ENCODE data around the gene CDH16. TPM values are rescaled to one million over a fixed set of nuclear protein-coding genes. Genes with fewer than 3 reads are reported as not detected.

CDH16 gene
- total and polyA plus RNA-seq, 2 of the 13 experiments (the other 11 are each of a cell fraction or from before 2014, with no cell fraction given) = 2.7 to 3.9 TPM

DNA sequence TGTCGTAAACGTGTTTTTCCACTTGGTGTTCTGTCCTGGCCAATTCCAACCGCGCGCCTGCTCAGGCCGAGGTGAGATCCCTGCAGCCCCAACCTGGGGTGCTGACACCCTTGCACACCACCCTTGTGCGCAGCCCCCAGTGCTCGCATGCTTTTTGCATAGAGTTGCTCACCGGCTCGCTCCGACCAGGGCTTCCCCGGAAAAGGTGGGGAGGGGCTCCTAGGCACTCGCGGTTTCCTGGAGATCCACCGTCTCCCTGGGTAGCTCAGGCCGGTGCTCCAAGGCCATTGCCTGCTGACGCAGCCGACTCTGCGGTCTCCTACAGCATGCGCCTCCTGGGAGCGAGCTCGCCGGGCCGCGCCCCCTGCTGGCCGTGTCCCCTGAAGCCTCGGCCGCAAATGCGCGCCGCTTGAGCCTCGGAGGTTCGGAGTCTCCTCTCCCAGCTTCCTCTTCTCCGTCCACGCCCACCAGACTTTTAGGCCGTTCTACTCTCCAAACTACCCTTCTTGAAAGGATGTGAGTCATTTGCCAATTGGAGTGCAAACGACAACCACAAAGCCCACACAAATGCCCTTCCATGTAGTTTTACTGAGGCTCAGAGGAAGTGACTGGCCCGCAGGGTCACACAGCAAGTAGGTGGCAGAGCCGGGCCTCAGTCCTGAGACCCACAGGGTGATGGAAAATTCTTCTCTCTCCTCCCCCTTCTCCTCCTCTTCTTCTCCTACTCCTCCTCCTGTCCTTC lies 45.6 kb downstream of the CDH16 start (continued):
- TF ChIP-seq ARHGAP35 (CRISPR knock-in tag; IDR thresholded peaks at IDR 0.05; ENCODE audit: borderline replicate concordance) = peak; percentile 46; the same call in 1 of the 2 replicates
- TF ChIP-seq, protein P1, sequence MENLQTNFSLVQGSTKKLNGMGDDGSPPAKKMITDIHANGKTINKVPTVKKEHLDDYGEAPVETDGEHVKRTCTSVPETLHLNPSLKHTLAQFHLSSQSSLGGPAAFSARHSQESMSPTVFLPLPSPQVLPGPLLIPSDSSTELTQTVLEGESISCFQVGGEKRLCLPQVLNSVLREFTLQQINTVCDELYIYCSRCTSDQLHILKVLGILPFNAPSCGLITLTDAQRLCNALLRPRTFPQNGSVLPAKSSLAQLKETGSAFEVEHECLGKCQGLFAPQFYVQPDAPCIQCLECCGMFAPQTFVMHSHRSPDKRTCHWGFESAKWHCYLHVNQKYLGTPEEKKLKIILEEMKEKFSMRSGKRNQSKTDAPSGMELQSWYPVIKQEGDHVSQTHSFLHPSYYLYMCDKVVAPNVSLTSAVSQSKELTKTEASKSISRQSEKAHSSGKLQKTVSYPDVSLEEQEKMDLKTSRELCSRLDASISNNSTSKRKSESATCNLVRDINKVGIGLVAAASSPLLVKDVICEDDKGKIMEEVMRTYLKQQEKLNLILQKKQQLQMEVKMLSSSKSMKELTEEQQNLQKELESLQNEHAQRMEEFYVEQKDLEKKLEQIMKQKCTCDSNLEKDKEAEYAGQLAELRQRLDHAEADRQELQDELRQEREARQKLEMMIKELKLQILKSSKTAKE (CRISPR knock-in tag; IDR thresholded peaks at IDR 0.05; ENCODE audit: borderline replicate concordance) = no peak
- TF ChIP-seq ZFX (CRISPR knock-in tag; IDR thresholded peaks at IDR 0.05; ENCODE audit: low read depth) = peak; percentile 84
- TF ChIP-seq AGO1 (IDR thresholded peaks at IDR 0.05; ENCODE audit: low read depth, low read length, poor library complexity, severe bottlenecking) = peak; percentile 76
- TF ChIP-seq, protein P2, sequence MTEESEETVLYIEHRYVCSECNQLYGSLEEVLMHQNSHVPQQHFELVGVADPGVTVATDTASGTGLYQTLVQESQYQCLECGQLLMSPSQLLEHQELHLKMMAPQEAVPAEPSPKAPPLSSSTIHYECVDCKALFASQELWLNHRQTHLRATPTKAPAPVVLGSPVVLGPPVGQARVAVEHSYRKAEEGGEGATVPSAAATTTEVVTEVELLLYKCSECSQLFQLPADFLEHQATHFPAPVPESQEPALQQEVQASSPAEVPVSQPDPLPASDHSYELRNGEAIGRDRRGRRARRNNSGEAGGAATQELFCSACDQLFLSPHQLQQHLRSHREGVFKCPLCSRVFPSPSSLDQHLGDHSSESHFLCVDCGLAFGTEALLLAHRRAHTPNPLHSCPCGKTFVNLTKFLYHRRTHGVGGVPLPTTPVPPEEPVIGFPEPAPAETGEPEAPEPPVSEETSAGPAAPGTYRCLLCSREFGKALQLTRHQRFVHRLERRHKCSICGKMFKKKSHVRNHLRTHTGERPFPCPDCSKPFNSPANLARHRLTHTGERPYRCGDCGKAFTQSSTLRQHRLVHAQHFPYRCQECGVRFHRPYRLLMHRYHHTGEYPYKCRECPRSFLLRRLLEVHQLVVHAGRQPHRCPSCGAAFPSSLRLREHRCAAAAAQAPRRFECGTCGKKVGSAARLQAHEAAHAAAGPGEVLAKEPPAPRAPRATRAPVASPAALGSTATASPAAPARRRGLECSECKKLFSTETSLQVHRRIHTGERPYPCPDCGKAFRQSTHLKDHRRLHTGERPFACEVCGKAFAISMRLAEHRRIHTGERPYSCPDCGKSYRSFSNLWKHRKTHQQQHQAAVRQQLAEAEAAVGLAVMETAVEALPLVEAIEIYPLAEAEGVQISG (CRISPR knock-in tag; IDR thresholded peaks at IDR 0.05) = peak; percentile 85
- peak; percentile 37; the same call in 1 of the 2 replicates for TF ChIP-seq ELF1 (CRISPR knock-in tag; IDR thresholded peaks at IDR 0.05)
- no peak for TF ChIP-seq GTF2F1 (IDR thresholded peaks at IDR 0.05; ENCODE audit: low read length)
- no peak for TF ChIP-seq NCOR1 (IDR thresholded peaks at IDR 0.05; ENCODE audit: borderline replicate concordance, low read length)
- no peak for TF ChIP-seq PRMT3 (CRISPR knock-in tag; IDR thresholded peaks at IDR 0.05; ENCODE audit: borderline replicate concordance, low read depth)
- TF ChIP-seq HNRNPLL (IDR thresholded peaks at IDR 0.05; ENCODE audit: low read depth, low read length, poor library complexity, severe bottlenecking) = peak; percentile 77
- no peak for TF ChIP-seq ZEB1 (IDR thresholded peaks at IDR 0.05; ENCODE audit: insufficient replicate concordance, low read depth)
- TF ChIP-seq NFIC (IDR thresholded peaks at IDR 0.05; ENCODE audit: low read length) = no peak
- TF ChIP-seq, protein P3, sequence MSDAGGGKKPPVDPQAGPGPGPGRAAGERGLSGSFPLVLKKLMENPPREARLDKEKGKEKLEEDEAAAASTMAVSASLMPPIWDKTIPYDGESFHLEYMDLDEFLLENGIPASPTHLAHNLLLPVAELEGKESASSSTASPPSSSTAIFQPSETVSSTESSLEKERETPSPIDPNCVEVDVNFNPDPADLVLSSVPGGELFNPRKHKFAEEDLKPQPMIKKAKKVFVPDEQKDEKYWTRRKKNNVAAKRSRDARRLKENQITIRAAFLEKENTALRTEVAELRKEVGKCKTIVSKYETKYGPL (CRISPR knock-in tag; IDR thresholded peaks at IDR 0.05) = no peak
- no peak for TF ChIP-seq SKI (IDR thresholded peaks at IDR 0.05; ENCODE audit: partially characterized antibody)
- TF ChIP-seq NR2C2 (CRISPR knock-in tag; IDR thresholded peaks at IDR 0.05; ENCODE audit: borderline replicate concordance) = no peak
- TF ChIP-seq, protein P4, sequence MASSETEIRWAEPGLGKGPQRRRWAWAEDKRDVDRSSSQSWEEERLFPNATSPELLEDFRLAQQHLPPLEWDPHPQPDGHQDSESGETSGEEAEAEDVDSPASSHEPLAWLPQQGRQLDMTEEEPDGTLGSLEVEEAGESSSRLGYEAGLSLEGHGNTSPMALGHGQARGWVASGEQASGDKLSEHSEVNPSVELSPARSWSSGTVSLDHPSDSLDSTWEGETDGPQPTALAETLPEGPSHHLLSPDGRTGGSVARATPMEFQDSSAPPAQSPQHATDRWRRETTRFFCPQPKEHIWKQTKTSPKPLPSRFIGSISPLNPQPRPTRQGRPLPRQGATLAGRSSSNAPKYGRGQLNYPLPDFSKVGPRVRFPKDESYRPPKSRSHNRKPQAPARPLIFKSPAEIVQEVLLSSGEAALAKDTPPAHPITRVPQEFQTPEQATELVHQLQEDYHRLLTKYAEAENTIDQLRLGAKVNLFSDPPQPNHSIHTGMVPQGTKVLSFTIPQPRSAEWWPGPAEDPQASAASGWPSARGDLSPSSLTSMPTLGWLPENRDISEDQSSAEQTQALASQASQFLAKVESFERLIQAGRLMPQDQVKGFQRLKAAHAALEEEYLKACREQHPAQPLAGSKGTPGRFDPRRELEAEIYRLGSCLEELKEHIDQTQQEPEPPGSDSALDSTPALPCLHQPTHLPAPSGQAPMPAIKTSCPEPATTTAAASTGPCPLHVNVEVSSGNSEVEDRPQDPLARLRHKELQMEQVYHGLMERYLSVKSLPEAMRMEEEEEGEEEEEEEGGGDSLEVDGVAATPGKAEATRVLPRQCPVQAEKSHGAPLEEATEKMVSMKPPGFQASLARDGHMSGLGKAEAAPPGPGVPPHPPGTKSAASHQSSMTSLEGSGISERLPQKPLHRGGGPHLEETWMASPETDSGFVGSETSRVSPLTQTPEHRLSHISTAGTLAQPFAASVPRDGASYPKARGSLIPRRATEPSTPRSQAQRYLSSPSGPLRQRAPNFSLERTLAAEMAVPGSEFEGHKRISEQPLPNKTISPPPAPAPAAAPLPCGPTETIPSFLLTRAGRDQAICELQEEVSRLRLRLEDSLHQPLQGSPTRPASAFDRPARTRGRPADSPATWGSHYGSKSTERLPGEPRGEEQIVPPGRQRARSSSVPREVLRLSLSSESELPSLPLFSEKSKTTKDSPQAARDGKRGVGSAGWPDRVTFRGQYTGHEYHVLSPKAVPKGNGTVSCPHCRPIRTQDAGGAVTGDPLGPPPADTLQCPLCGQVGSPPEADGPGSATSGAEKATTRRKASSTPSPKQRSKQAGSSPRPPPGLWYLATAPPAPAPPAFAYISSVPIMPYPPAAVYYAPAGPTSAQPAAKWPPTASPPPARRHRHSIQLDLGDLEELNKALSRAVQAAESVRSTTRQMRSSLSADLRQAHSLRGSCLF (CRISPR knock-in tag; IDR thresholded peaks at IDR 0.05; ENCODE audit: borderline replicate concordance) = no peak

Data from HepG2 (cell line).